Measurements from ENCODE around the gene NFYC. TPM values are rescaled to one million over a fixed set of nuclear protein-coding genes. Genes with fewer than 3 reads are reported as not detected.

Gene NFYC
- total and polyA plus RNA-seq, 2 of the 8 experiments (the other 6 are each of a cell fraction or from before 2014, with no cell fraction given) = 54.1 to 124 TPM

DNA sequence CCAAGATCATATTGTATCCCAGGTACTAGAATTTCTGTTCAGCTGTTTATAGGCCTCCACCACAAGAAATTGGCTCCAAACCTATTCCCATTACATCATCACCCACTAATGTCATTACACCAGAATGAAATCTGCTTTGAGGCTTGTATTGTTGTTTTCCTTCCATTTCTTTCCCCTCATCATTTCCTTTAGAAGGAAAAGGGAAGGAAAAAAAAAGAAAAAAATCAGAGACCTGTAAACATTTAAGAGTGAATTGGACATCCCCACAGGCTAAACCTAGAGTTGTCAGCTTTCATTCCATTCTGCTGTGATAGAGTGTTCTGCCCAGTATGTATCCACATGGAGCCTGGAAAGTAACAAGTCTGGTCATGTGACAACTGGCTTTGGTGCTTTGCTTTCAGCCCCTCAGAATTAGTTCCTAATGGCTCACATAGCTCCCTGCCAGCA is 44.6 kb downstream of the NFYC start:
- Histone ChIP-seq H3K36me3 (ENCODE audit: control insufficient read depth in 2 of 4, insufficient read depth in 4 of 4, low read length in 3 of 4) (peaks cover 0 to 27% (median 14%) of the 10 kb centered on the region in 4 experiments; a peak in 6 of 8 replicates), H4K5ac (ENCODE audit: insufficient read length, low read depth, low read length) (no peak overlapping the region), H3K4me1 (replicated peaks in 1 of 4; ENCODE audit: control insufficient read depth in 3 of 4, insufficient read depth in 4 of 4, low read length in 3 of 4) (no peaks in the 10 kb centered on the region; a peak in 1 of 7 replicates), H3K79me1 (ENCODE audit: low read depth, low read length) (peaks cover 5% of the 10 kb centered on the region), H2BK120ac (replicated peaks; ENCODE audit: low read depth, low read length) (no peak overlapping the region), H2BK12ac (ENCODE audit: low read depth, low read length) (no peak overlapping the region), H3K9ac (replicated peaks in 1 of 4; ENCODE audit: extremely low read depth in 1 of 4, low read depth in 3 of 4, low read length in 3 of 4) (no peak overlapping the region), H3K27ac (ENCODE audit: low read depth, low read length) (no peak overlapping the region), H3K4me3 (ENCODE audit: extremely low read depth in 1 of 4, insufficient read depth in 2 of 4, low read depth in 3 of 4, low read length in 4 of 4) (no peak overlapping the region), H2AK5ac (ENCODE audit: low read depth, low read length) (no peak overlapping the region), H3K14ac (ENCODE audit: insufficient read length) (no peak overlapping the region), H3K9me3 (ENCODE audit: insufficient read depth in 2 of 2, low read depth in 1 of 2, low read length in 1 of 2) (no peaks in the 10 kb centered on the region), H3K79me2 (ENCODE audit: control insufficient read depth in 1 of 2, insufficient read depth in 2 of 2, low read length in 2 of 2) (peaks cover 3 to 48% of the 10 kb centered on the region in 2 experiments; a peak in 3 of 4 replicates), H4K91ac (replicated peaks; ENCODE audit: insufficient read length, low read length) (no peak overlapping the region), H2BK15ac (ENCODE audit: low read length) (no peak overlapping the region), H3K4me2 (ENCODE audit: insufficient read depth in 1 of 2, low read depth in 2 of 2, low read length in 2 of 2) (no peak overlapping the region), H2BK5ac (ENCODE audit: low read depth, low read length) (no peak overlapping the region), H4K20me1 (replicated peaks in 1 of 2; ENCODE audit: control insufficient read depth in 1 of 2, insufficient read depth in 2 of 2, low read length in 2 of 2) (peaks cover 0 to 5% of the 10 kb centered on the region in 2 experiments), H3K4ac (replicated peaks; ENCODE audit: insufficient read length, low read depth, low read length) (no peak overlapping the region), H2BK20ac (ENCODE audit: low read length) (no peak overlapping the region), H3K27me3 (replicated peaks in 1 of 4; ENCODE audit: control insufficient read depth in 3 of 4, extremely low read depth in 1 of 4, insufficient read depth in 3 of 4, low read length in 3 of 4) (no peaks in the 10 kb centered on the region), H3K18ac (ENCODE audit: extremely low read depth, low read length) (no peak overlapping the region), H3K23me2 (ENCODE audit: low read depth, low read length) (no peaks in the 10 kb centered on the region), H2AFZ (ENCODE audit: low read length) (no peak overlapping the region), H3K23ac (ENCODE audit: insufficient read length) (no peak overlapping the region), H4K8ac (ENCODE audit: extremely low read depth, insufficient read depth, low read length) (no peak overlapping the region), H3K56ac (replicated peaks; ENCODE audit: insufficient read length, low read depth, low read length) (no peak overlapping the region)
- ChIA-PET CTCF (ENCODE audit: partially characterized antibody) (interaction anchor here (0.6 to 1.7 kb wide), 5 partner anchors 9 to 230 kb away, joined by 3 to 4 read pairs (median 3); no protein-coding TSS in a partner anchor), POLR2A (ENCODE audit: partially characterized antibody) (interaction anchor here (0.7 to 1.0 kb wide), 2 partner anchors 9 to 12 kb away, joined by 3 read pairs; no protein-coding TSS in a partner anchor)
- DNase-seq (ENCODE audit: low read depth in 1 of 2, low spot score in 2 of 2) (no peak), FAIRE-seq (peak; percentile 63)
- no peak for TF ChIP-seq RBBP5 (IDR thresholded peaks at IDR 0.05; ENCODE audit: borderline replicate concordance, low read depth, low read length)
- peak; percentile 54 for TF ChIP-seq USF2 (IDR thresholded peaks at IDR 0.05; ENCODE audit: low read length)
